Lower leg skin (tissue), 4 donors: Measurements from ENCODE around the gene SCAPER. TPM values are rescaled to one million over a fixed set of nuclear protein-coding genes. Genes with fewer than 3 reads are reported as not detected.

Experiments
- DNase-seq, 2 donors: peaks; one replicate each; pipeline ENCODE4 v3.0.0-alpha.2; 2019; ENCODE audit warnings: low spot score in 2 of 2
- H3K4me3 ChIP-seq: fragments of 200-600 bp; sonication (generic); 2 replicates; pipeline ENCODE4 v1.5.1; 2017; ENCODE audit warnings: mild to moderate bottlenecking, low read depth; ENCODE audit not compliant: poor library complexity, severe bottlenecking
- CTCF ChIP-seq, 3 donors: fragments of 450-650 bp; IDR thresholded peaks; one replicate each; pipeline ENCODE4 v1.5.1; 2016; ENCODE audit warnings: antibody characterized with exemption in 3 of 3, mild to moderate bottlenecking in 3 of 3, moderate library complexity in 2 of 3
- POLR2A ChIP-seq, 2 donors: fragments of 450-650 bp; IDR thresholded peaks; one replicate each; pipeline ENCODE4 v1.6.1; 2016 to 2017; ENCODE audit warnings: antibody characterized with exemption in 2 of 2, mild to moderate bottlenecking in 1 of 2, moderate library complexity in 1 of 2
- WGBS, 2 donors: methylation state at CpG; one replicate each; pipeline ENCODE4 v1.1.5; 2018; 5-methylcytosine and 5-hydroxymethylcytosine counted together
- intact Hi-C: fragments of 100-400 bp; cut with DNase I; formaldehyde crosslinking; loops from one replicate; pipeline ENCODE4 v1.15.0; 2023; ENCODE audit warnings: low total_unique reads
- total RNA-seq, 4 donors: library from RNA; depleted of rRNA; stranded (reverse); fragments of >200 nt; gene quantifications; one replicate each; pipeline ENCODE4 v1.1.0, GENCODE V29; 2016

SCAPER gene
- total RNA-seq, 4 donors from 2014 or later, result 23.8 to 63.2 (median 32.9) TPM

DNA sequence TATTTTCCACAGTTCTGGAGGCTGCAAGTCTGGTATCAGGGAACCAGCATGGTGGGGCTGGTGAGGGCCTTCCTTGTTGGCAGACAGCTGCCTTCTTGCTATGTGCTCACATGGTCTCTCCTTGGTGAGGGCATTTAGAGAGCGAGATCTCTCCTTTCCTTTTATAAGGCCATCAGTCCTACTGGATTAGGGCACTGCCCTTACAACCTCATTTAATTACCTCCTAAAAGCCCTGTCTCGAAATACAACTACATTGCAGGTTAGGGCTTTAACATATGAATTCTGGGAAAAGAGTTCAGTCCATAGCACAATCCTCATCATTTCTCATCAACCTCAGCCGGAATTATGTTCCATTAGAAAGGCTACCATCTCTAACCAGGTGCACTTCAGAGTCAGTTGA is 546.7 kb downstream of the SCAPER start:
- 99 to 100% methylated on average over 3 of the region's 3 CpGs for WGBS, 2 donors
- intact Hi-C loops, result no loop called here
- H3K4me3 ChIP-seq, result no peak overlapping the region
- TF ChIP-seq POLR2A (IDR thresholded peaks at IDR 0.05) (no peak), CTCF (IDR thresholded peaks at IDR 0.05) (no peak)
- DNase-seq, result no peak

GRCh38 chr15:76354823-76355440 is 550.2 kb downstream of the SCAPER start:
- TF ChIP-seq CTCF (IDR thresholded peaks at IDR 0.05) (no peak), POLR2A (IDR thresholded peaks at IDR 0.05) (no peak)
- WGBS, 2 donors, result 84 to 91% methylated on average over 3 of the region's 3 CpGs
- DNase-seq, result no peak
- intact Hi-C loops, result no loop called here
- no peak overlapping the region for H3K4me3 ChIP-seq

DNA sequence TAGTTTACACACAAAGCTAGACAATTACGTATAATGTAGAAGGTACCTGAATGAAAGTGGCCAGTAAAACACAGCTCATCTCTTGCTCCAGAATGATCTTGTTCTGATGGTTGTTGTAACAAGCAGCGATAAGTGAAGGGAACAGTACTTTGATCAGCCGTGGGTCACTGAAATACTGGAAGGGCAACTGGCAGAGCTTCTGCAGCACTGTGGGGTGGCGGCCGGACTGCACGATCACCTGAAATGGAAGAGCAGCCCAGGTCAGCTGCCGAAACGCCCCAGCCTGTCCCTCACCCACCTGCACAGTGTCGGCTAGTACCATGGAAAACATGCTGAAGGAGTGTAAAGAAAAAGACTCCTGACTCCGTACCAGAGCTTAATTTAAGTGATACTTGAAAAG is 551.2 kb downstream of the SCAPER start:
- intact Hi-C loops, result no loop called here
- no peak overlapping the region for H3K4me3 ChIP-seq
- 93% methylated on average over 10 of the region's 10 CpGs for WGBS, 2 donors
- DNase-seq, result no peak
- TF ChIP-seq CTCF (IDR thresholded peaks at IDR 0.05) (no peak), POLR2A (IDR thresholded peaks at IDR 0.05) (no peak)

GRCh38 chr15:76353023-76353577 is 552.0 kb downstream of the SCAPER start:
- WGBS, 2 donors, result 98% methylated on average over 1 of the region's 1 CpG
- TF ChIP-seq CTCF (IDR thresholded peaks at IDR 0.05), result no peak
- TF ChIP-seq POLR2A (IDR thresholded peaks at IDR 0.05), result no peak
- intact Hi-C loops, result no loop called here

DNA sequence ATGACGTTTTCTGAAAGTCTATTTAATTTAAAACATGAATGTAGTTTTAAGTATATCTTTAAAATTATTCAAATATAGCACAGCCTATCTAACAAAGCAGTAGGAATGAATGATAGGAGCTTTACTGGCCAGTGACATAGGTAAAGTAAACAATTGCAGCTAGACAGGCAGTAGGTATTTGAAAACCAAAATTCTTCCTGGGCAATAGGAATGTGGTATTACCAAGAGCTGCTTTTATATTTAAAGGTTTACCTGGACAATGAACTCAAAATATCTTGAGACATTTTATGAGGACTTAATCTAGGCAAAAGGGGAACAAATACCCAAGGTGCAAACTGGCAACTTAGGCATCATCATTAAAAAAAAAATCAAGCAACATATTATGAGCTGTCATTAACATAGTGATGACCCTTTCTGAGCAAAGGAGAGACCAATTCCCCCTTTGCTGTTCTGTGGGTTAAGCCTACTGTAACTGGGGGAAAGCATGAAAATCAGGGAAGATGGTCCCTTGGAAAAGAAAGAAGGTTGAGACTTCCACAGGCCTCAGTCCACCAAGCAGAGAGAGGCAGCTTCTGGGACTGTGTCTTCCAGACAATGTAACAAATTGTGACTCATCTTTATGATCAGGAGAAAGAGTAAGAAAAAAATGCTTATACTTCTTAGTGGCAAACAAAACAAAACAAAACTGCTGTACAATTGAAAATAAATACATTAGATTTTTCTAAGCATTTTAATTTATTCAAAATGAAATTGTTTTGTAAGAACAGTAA is 555.7 kb downstream of the SCAPER start:
- TF ChIP-seq POLR2A (IDR thresholded peaks at IDR 0.05), result no peak
- no peak for TF ChIP-seq CTCF (IDR thresholded peaks at IDR 0.05)
- intact Hi-C loops, result no loop called here
- DNase-seq, result no peak
- WGBS, 2 donors, result 88 to 100% methylated on average over 1 of the region's 1 CpG
- H3K4me3 ChIP-seq, result no peak overlapping the region

More at GRCh38 chr15:76353023-76353577, 552.0 kb downstream of the SCAPER start:
- no peak for DNase-seq
- no peak overlapping the region for H3K4me3 ChIP-seq
